Smooth muscle cell (in vitro differentiated cells): ENCODE results near the gene ARID3C. TPM values are rescaled to one million over a fixed set of nuclear protein-coding genes. Genes with fewer than 3 reads are reported as not detected.

Experiments
- DNase-seq: peaks from one replicate; lab custom pipeline; 2025; ENCODE audit not compliant: unreplicated experiment; lab: John Stamatoyannopoulos, UW
- H2AFZ ChIP-seq: fragments of 200-600 bp; sonication (generic); 2 replicates; pipeline ENCODE4 v1.6.0; 2016; ENCODE audit warnings: antibody characterized with exemption, low read depth, mild to moderate bottlenecking
- H3F3A ChIP-seq: fragments of 200-600 bp; sonication (generic); 2 replicates; pipeline ENCODE4 v1.6.0; 2017; ENCODE audit warnings: antibody characterized with exemption, low read depth
- H3K27ac ChIP-seq: fragments of 200-600 bp; sonication (generic); 2 replicates; pipeline ENCODE4 v1.5.1; 2016; ENCODE audit warnings: low read depth, mild to moderate bottlenecking
- H3K27me3 ChIP-seq: fragments of 200-600 bp; sonication (generic); 2 replicates; pipeline ENCODE4 v1.6.1; 2016; ENCODE audit warnings: low read depth, mild to moderate bottlenecking
- H3K36me3 ChIP-seq: fragments of 200-600 bp; sonication (generic); 2 replicates; pipeline ENCODE4 v1.5.1; 2016; ENCODE audit warnings: low read depth
- H3K4me1 ChIP-seq: fragments of 200-600 bp; sonication (generic); 2 replicates; pipeline ENCODE4 v1.5.1; 2016; ENCODE audit warnings: low read depth
- H3K4me2 ChIP-seq: fragments of 200-600 bp; sonication (generic); 2 replicates; pipeline ENCODE4 v1.6.0; 2016; ENCODE audit warnings: mild to moderate bottlenecking
- H3K4me3 ChIP-seq: fragments of 200-600 bp; sonication (generic); 2 replicates; pipeline ENCODE4 v1.5.1; 2016; ENCODE audit warnings: mild to moderate bottlenecking
- H3K79me2 ChIP-seq: fragments of 200-600 bp; sonication (generic); 2 replicates; pipeline ENCODE4 v1.6.0; 2016; ENCODE audit warnings: low read depth, mild to moderate bottlenecking
- H3K9ac ChIP-seq: fragments of 200-600 bp; sonication (generic); 2 replicates; pipeline ENCODE4 v1.6.0; 2016; ENCODE audit warnings: low read depth
- H3K9me3 ChIP-seq: fragments of 200-600 bp; sonication (generic); replicated peaks from 2 replicates; pipeline ENCODE4 v1.5.1; 2016; ENCODE audit warnings: low read depth
- H4K20me1 ChIP-seq: fragments of 200-600 bp; sonication (generic); 2 replicates; pipeline ENCODE4 v1.6.0; 2016; ENCODE audit warnings: low read depth
- WGBS: methylation state at CpG from one replicate; pipeline ENCODE4 v1.1.7; 2016; ENCODE audit warnings: low lambda C conversion rate; 5-methylcytosine and 5-hydroxymethylcytosine counted together
- polyA plus RNA-seq: library from polyadenylated mRNA; unstranded; fragments of >200 nt; fragmentation: Nextera tagmentation; extraction: Ambion mirVana; gene quantifications from 2 replicates; pipeline ENCODE4 v1.2.1, GENCODE V29; 2016
- total RNA-seq: library from RNA; depleted of rRNA; stranded (reverse); fragments of >200 nt; gene quantifications from 2 replicates; pipeline ENCODE4 v1.2.3, GENCODE V29; 2014
- TF ChIP-seq, protein P1 (sequence below): fragments of 200-600 bp; sonication (generic); IDR thresholded peaks from 2 replicates; pipeline ENCODE4 v1.5.1; 2017; ENCODE audit warnings: borderline replicate concordance, mild to moderate bottlenecking, antibody characterized with exemption; ENCODE audit not compliant: insufficient read depth, poor library complexity, severe bottlenecking

ARID3C gene
- total and polyA plus RNA-seq, 2 experiments from 2014 or later = 0.40 TPM; not detected in 1

DNA sequence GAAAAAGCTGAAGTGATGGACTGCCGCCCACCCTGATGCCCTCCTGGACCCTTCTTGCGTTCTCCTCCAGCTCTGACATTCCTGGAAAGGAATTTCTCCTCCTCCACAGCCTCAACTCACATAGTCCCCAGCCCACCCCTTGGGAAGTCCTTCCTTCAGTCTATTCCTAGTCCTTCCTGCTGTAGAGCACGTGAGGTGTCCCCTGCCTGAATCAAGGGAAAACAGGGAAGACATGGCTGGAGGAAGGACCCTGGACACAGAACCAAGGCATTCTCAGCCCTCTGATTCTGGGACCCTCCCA lies 3.7 kb downstream of the ARID3C start:
- Histone ChIP-seq H3K9ac (no peak overlapping the region), H4K20me1 (no peaks in the 10 kb centered on the region), H3K4me2 (no peak overlapping the region), H2AFZ (no peak overlapping the region), H3K4me3 (no peak overlapping the region), H3F3A (no peaks in the 10 kb centered on the region), H3K36me3 (no peaks in the 10 kb centered on the region), H3K79me2 (no peaks in the 10 kb centered on the region), H3K4me1 (peaks cover 27% of the 10 kb centered on the region), H3K9me3 (no peaks in the 10 kb centered on the region), H3K27me3 (peaks cover 64% of the 10 kb centered on the region), H3K27ac (no peak overlapping the region)
- TF ChIP-seq, protein P1, sequence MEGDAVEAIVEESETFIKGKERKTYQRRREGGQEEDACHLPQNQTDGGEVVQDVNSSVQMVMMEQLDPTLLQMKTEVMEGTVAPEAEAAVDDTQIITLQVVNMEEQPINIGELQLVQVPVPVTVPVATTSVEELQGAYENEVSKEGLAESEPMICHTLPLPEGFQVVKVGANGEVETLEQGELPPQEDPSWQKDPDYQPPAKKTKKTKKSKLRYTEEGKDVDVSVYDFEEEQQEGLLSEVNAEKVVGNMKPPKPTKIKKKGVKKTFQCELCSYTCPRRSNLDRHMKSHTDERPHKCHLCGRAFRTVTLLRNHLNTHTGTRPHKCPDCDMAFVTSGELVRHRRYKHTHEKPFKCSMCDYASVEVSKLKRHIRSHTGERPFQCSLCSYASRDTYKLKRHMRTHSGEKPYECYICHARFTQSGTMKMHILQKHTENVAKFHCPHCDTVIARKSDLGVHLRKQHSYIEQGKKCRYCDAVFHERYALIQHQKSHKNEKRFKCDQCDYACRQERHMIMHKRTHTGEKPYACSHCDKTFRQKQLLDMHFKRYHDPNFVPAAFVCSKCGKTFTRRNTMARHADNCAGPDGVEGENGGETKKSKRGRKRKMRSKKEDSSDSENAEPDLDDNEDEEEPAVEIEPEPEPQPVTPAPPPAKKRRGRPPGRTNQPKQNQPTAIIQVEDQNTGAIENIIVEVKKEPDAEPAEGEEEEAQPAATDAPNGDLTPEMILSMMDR = no peak
- 58% methylated on average over 3 of the region's 3 CpGs for WGBS
- DNase-seq = no peak

DNA sequence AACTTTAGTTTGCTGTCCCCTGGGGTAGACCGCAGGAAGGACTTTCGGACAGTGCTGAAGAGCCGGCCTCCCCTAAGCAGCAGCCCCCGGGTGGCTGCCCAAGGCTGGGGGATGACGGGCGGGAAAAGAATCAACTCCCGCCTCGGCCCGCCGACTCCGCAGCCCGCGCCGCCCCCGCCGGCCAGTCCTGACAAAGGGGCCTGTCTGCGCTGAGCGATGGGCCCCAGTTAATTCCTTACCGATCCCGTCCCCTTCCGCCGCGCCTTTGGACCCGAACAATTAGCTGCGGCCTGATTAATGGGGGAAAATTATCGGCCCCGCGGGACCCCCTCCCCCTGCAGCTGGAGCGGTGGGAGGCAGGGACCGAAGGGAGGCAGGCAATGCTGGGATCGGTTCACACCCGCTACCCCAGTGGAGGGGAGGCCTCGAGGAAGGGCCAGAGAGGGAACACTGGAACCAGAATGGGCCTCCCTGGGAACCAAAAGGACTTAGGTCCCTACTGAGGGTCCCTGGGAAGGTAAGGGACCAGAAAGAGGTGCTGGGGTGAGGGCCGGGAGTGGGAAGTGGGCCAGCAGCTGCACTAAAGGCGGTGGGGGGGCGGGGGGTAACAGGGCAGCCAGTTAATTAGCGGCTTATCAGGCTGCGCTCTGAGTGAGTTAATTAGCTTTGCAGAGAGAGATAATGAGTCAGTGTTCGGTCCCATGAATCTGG lies 4.2 kb downstream of the ARID3C start:
- H3K4me3 ChIP-seq = no peak overlapping the region
- no peak overlapping the region for H3K27ac ChIP-seq
- no peaks in the 10 kb centered on the region for H3K79me2 ChIP-seq
- H3K4me2 ChIP-seq = peak overlapping the region; percentile 40
- no peaks in the 10 kb centered on the region for H3K9me3 ChIP-seq
- WGBS = 24% methylated on average over 37 of the region's 39 CpGs
- H3K4me1 ChIP-seq = peaks cover 27% of the 10 kb centered on the region
- no peak for DNase-seq
- TF ChIP-seq, protein P1 = no peak
- H3K27me3 ChIP-seq = peaks cover 59% of the 10 kb centered on the region
- no peaks in the 10 kb centered on the region for H3K36me3 ChIP-seq
- peak overlapping the region; percentile 62 for H2AFZ ChIP-seq
- H3K9ac ChIP-seq = no peak overlapping the region
- H3F3A ChIP-seq = no peaks in the 10 kb centered on the region
- no peaks in the 10 kb centered on the region for H4K20me1 ChIP-seq

DNA sequence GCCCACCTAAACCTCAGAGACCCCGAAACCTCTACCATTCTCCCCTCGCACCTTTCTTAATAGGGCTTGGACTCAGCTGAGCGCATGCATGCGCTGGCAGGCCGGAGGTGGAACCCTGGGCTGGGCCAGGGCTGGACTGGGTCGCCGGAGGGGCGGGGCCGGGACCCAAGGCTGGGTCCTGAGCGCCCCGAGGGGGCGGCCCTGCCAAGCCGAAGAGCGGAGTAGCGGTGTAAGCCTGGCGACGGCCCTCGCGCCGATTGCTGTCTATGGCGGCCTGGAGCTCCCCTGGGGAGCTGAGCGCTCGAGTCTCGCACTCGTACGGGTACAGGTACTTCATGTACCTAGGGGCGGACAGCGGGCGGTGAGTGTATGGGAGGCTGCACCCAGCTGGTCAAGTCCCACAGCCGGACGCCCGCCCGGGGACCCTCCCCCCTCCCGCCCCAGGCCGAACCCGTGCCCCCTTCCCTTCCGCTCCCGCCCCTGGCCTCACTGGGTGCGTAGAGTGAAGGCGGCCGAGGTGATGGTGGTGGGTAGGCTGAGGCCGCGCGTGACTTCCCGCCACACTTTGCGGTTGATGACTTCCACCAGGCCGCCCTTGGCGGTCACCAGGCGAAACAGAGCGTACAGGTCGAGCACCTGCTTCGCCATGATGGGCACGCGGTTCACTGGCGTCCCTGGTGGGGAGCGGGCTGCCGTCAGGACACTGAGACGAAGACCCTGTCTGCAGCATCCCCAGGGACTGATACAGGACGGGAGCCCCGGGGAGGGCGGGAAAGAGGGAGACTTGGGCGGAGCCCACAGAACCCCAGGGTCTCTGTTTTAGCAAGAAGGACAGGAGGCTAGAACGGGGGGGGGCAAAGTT lies 5.3 kb downstream of the ARID3C start:
- Histone ChIP-seq H3K27ac (no peak overlapping the region), H2AFZ (no peak overlapping the region), H3K4me1 (peaks cover 22% of the 10 kb centered on the region), H3K36me3 (no peaks in the 10 kb centered on the region), H3K4me3 (no peak overlapping the region), H3K79me2 (no peaks in the 10 kb centered on the region), H3K9ac (no peak overlapping the region), H3K9me3 (no peaks in the 10 kb centered on the region), H3K27me3 (peaks cover 49% of the 10 kb centered on the region), H4K20me1 (no peaks in the 10 kb centered on the region), H3F3A (no peaks in the 10 kb centered on the region), H3K4me2 (no peak overlapping the region)
- TF ChIP-seq, protein P1 = no peak
- 90% methylated on average over 50 of the region's 63 CpGs for WGBS
- no peak for DNase-seq
